H1 (cell line): ENCODE results near the gene SMIM17. TPM values are rescaled to one million over a fixed set of nuclear protein-coding genes. Genes with fewer than 3 reads are reported as not detected.

Source experiments
- CTCF ChIA-PET: fragments of 300-600 bp; sonication (Branson Sonifier 250); formaldehyde crosslinking; loops from one replicate; lab custom pipeline; 2021; ENCODE audit not compliant: partially characterized antibody; lab: Charles Lee
- POLR2A ChIA-PET: fragments of 300-600 bp; sonication (Branson Sonifier 250); formaldehyde crosslinking; loops from one replicate; lab custom pipeline; 2021; ENCODE audit warnings: inconsistent platforms; ENCODE audit not compliant: partially characterized antibody; lab: Charles Lee
- DNase-seq, 2 experiments: peaks; one replicate each; pipeline versions ENCODE4 v3.0.0 to v3.0.0-alpha.2; 2010 to 2022; ENCODE audit warnings: low spot score in 2 of 2, low read depth in 1 of 2, mixed read lengths in 1 of 2
- FAIRE-seq: peaks from 2 replicates; lab custom pipeline; 2011; peaks lifted over from hg19 to GRCh38; lab: Jason Lieb, UNC
- H2AFZ ChIP-seq: 2 replicates; pipeline ENCODE4 v1.8.1; 2012; ENCODE audit warnings: low read length, inconsistent platforms
- H2AK5ac ChIP-seq: 2 replicates; pipeline ENCODE4 v1.6.1; 2013; ENCODE audit warnings: low read depth, low read length
- H2BK120ac ChIP-seq: replicated peaks from 2 replicates; pipeline ENCODE3; 2013; ENCODE audit warnings: low read depth, low read length, inconsistent platforms
- H2BK12ac ChIP-seq: 2 replicates; pipeline ENCODE4 v1.6.1; 2013; ENCODE audit warnings: low read depth, low read length
- H2BK15ac ChIP-seq: 2 replicates; pipeline ENCODE4 v1.6.1; 2013; ENCODE audit warnings: low read length
- H2BK20ac ChIP-seq: 2 replicates; pipeline ENCODE4 v1.6.1; 2013; ENCODE audit warnings: low read length
- H2BK5ac ChIP-seq: 2 replicates; pipeline ENCODE4 v1.6.1; 2013; ENCODE audit warnings: low read depth, low read length
- H3K14ac ChIP-seq: 2 replicates; pipeline ENCODE4 v1.6.1; 2013; ENCODE audit warnings: inconsistent platforms; ENCODE audit not compliant: insufficient read length
- H3K18ac ChIP-seq: 2 replicates; pipeline ENCODE4 v1.6.1; 2013; ENCODE audit warnings: low read length; ENCODE audit errors: extremely low read depth
- H3K23ac ChIP-seq: 2 replicates; pipeline ENCODE4 v1.6.1; 2013; ENCODE audit warnings: inconsistent platforms; ENCODE audit not compliant: insufficient read length
- H3K23me2 ChIP-seq: 2 replicates; pipeline ENCODE4 v1.6.1; 2013; ENCODE audit warnings: low read depth, low read length
- H3K27ac ChIP-seq: 2 replicates; pipeline ENCODE4 v1.6.1; 2011; ENCODE audit warnings: low read depth, low read length, inconsistent platforms
- H3K27me3 ChIP-seq, 4 experiments: replicated peaks in 1 of 4; 1 replicate in 1 of 4; 2 replicates in 3 of 4; pipeline versions ENCODE4 v1.6.1 to v1.8.1; 2011 to 2013; ENCODE audit warnings: low read length in 3 of 4, mild to moderate bottlenecking in 3 of 4, inconsistent platforms in 2 of 4, mixed read lengths in 2 of 4, moderate library complexity in 1 of 4; ENCODE audit not compliant: control insufficient read depth in 3 of 4, insufficient read depth in 3 of 4; ENCODE audit errors: extremely low read depth in 1 of 4
- H3K36me3 ChIP-seq, 4 experiments: 2 replicates each; pipeline versions ENCODE4 v1.6.1 to v1.8.1; 2011 to 2013; ENCODE audit warnings: mild to moderate bottlenecking in 4 of 4, low read length in 3 of 4, moderate library complexity in 2 of 4, control low read depth in 1 of 4, inconsistent platforms in 1 of 4; ENCODE audit not compliant: insufficient read depth in 4 of 4, control insufficient read depth in 2 of 4
- H3K4ac ChIP-seq: replicated peaks from 2 replicates; pipeline ENCODE3; 2013; ENCODE audit warnings: low read length, low read depth, mixed read lengths, inconsistent platforms; ENCODE audit not compliant: insufficient read length
- H3K4me1 ChIP-seq, 4 experiments: replicated peaks in 1 of 4; 1 replicate in 1 of 4; 2 replicates in 3 of 4; pipeline versions ENCODE4 v1.6.1 to v1.8.1; 2011 to 2013; ENCODE audit warnings: low read length in 3 of 4, inconsistent platforms in 2 of 4, mixed read lengths in 1 of 4; ENCODE audit not compliant: insufficient read depth in 4 of 4, control insufficient read depth in 3 of 4
- H3K4me2 ChIP-seq, 2 experiments: 2 replicates each; pipeline versions ENCODE4 v1.6.1 to v1.8.1; 2011 to 2013; ENCODE audit warnings: low read depth in 2 of 2, low read length in 2 of 2, control low read depth in 1 of 2, inconsistent platforms in 1 of 2, mild to moderate bottlenecking in 1 of 2; ENCODE audit not compliant: insufficient read depth in 1 of 2
- H3K4me3 ChIP-seq, 4 experiments: fragments of 200-600, 300-600 bp in 1 of 4; sonication (generic), shearing (Covaris generic), sonication (Bioruptor Twin) in 1 of 4; 2 replicates each; pipeline versions ENCODE4 v1.5.1 to v1.8.1; 2011 to 2016; ENCODE audit warnings: low read length in 4 of 4, low read depth in 3 of 4, control low read depth in 2 of 4, inconsistent platforms in 2 of 4, mild to moderate bottlenecking in 2 of 4, mixed read lengths in 1 of 4, moderate library complexity in 1 of 4; ENCODE audit not compliant: insufficient read depth in 2 of 4; ENCODE audit errors: extremely low read depth in 1 of 4
- H3K56ac ChIP-seq: replicated peaks from 2 replicates; pipeline ENCODE3; 2013; ENCODE audit warnings: low read depth, mild to moderate bottlenecking, mixed read lengths, low read length, inconsistent platforms; ENCODE audit not compliant: insufficient read length
- H3K79me1 ChIP-seq: 2 replicates; pipeline ENCODE4 v1.6.1; 2013; ENCODE audit warnings: low read depth, low read length, control low read depth
- H3K79me2 ChIP-seq, 2 experiments: 2 replicates each; pipeline versions ENCODE4 v1.6.1 to v1.8.1; 2012 to 2013; ENCODE audit warnings: low read length in 2 of 2, mild to moderate bottlenecking in 2 of 2, inconsistent platforms in 1 of 2; ENCODE audit not compliant: insufficient read depth in 2 of 2, control insufficient read depth in 1 of 2
- H3K9ac ChIP-seq, 4 experiments: replicated peaks in 1 of 4; 1 replicate in 1 of 4; 2 replicates in 3 of 4; pipeline versions ENCODE4 v1.6.1 to v1.8.1; 2011 to 2013; ENCODE audit warnings: low read depth in 3 of 4, low read length in 3 of 4, control low read depth in 2 of 4, mild to moderate bottlenecking in 2 of 4, moderate library complexity in 2 of 4, inconsistent platforms in 1 of 4; ENCODE audit errors: extremely low read depth in 1 of 4
- H3K9me3 ChIP-seq, 2 experiments: 2 replicates each; pipeline versions ENCODE4 v1.6.1 to v1.8.1; 2012 to 2013; ENCODE audit warnings: mild to moderate bottlenecking in 2 of 2, moderate library complexity in 2 of 2, control low read depth in 1 of 2, inconsistent platforms in 1 of 2, low read depth in 1 of 2, low read length in 1 of 2, mixed read lengths in 1 of 2; ENCODE audit not compliant: insufficient read depth in 2 of 2
- H4K20me1 ChIP-seq, 2 experiments: replicated peaks in 1 of 2; 2 replicates each; pipeline versions ENCODE3 to v1.8.1; 2011 to 2013; ENCODE audit warnings: inconsistent platforms in 2 of 2, low read length in 2 of 2, mild to moderate bottlenecking in 1 of 2; ENCODE audit not compliant: insufficient read depth in 2 of 2, control insufficient read depth in 1 of 2
- H4K5ac ChIP-seq: 2 replicates; pipeline ENCODE4 v1.6.1; 2013; ENCODE audit warnings: low read length, low read depth, mixed read lengths, inconsistent platforms; ENCODE audit not compliant: insufficient read length
- H4K8ac ChIP-seq: 2 replicates; pipeline ENCODE4 v1.8.0; 2013; ENCODE audit warnings: mild to moderate bottlenecking, moderate library complexity, low read length, inconsistent platforms; ENCODE audit not compliant: insufficient read depth; ENCODE audit errors: extremely low read depth
- H4K91ac ChIP-seq: replicated peaks from 2 replicates; pipeline ENCODE3; 2013; ENCODE audit warnings: low read length, mixed read lengths, inconsistent platforms; ENCODE audit not compliant: insufficient read length
- ATF2 ChIP-seq: IDR thresholded peaks from 2 replicates; pipeline ENCODE4 v1.6.1; 2012; ENCODE audit warnings: low read length, inconsistent platforms
- FOSL1 ChIP-seq: IDR thresholded peaks from 2 replicates; pipeline ENCODE4 v1.6.1; 2011; ENCODE audit warnings: mild to moderate bottlenecking, low read depth, low read length, moderate library complexity; ENCODE audit not compliant: insufficient read depth
- KDM4A ChIP-seq: IDR thresholded peaks from one replicate; pipeline ENCODE4 v1.7.1; 2012; ENCODE audit warnings: low read depth, mild to moderate bottlenecking, moderate library complexity, low read length, inconsistent platforms; ENCODE audit not compliant: severe bottlenecking
- MAFK ChIP-seq: IDR thresholded peaks from 2 replicates; pipeline ENCODE4 v1.6.1; 2012; ENCODE audit warnings: low read depth, mild to moderate bottlenecking, improper control_type of control experiment, low read length
- RBBP5 ChIP-seq: IDR thresholded peaks from 2 replicates; pipeline ENCODE4 v1.7.1; 2012; ENCODE audit warnings: low read depth, mild to moderate bottlenecking, inconsistent platforms, low read length, moderate library complexity, borderline replicate concordance
- SUZ12 ChIP-seq: fragments of 200-600 bp; sonication (generic); IDR thresholded peaks from 2 replicates; pipeline ENCODE4 v1.6.1; 2012; ENCODE audit warnings: mild to moderate bottlenecking, inconsistent platforms, low read length, moderate library complexity, mixed read lengths
- TCF12 ChIP-seq: IDR thresholded peaks from 2 replicates; pipeline ENCODE4 v1.6.1; 2011; ENCODE audit warnings: low read depth, mild to moderate bottlenecking, low read length
- WGBS, 2 experiments: shearing (Covaris generic) in 1 of 2; methylation state at CpG; one replicate each; pipeline versions ENCODE4 v1.1.6 to v1.1.7; 2013 to 2015; ENCODE audit warnings: low lambda C conversion rate in 2 of 2, mixed read lengths in 2 of 2, inconsistent platforms in 1 of 2, low coverage in 1 of 2, missing lambda C conversion rate in 1 of 2; ENCODE audit not compliant: insufficient replicate concordance in 2 of 2, insufficient coverage in 1 of 2, insufficient read length in 1 of 2; ENCODE audit errors: extremely low coverage in 1 of 2, missing lambda C conversion rate in 1 of 2; 5-methylcytosine and 5-hydroxymethylcytosine counted together
- polyA plus RNA-seq, 7 experiments: library from polyadenylated mRNA; depleted of rRNA in 3 of 7; stranded (reverse) in 5 of 7; unstranded in 2 of 7; fragments of >200 nt in 5 of 7; fragments of 200-250 nt in 2 of 7; gene quantifications; 1 replicate in 5 of 7; 2 replicates in 1 of 7; 4 replicates in 1 of 7; pipeline versions ENCODE4 v1.2.1 to v1.2.3, GENCODE V29; 2011 to 2013; ENCODE audit warnings: missing spikeins in 2 of 7, mixed read lengths in 2 of 7
- total RNA-seq: library from RNA; stranded (reverse); fragmentation: NEBNext Ultra II Directional; extraction: Animal tissue kit (Norgen Biotek cat#: 25700); gene quantifications from 2 replicates; pipeline ENCODE4 v1.2.1, GENCODE V29; 2021

SMIM17 gene
- total and polyA plus RNA-seq, 2 of the 8 experiments (the other 6 are each of a cell fraction or from before 2014, with no cell fraction given), result 0.06 TPM; not detected in 1

GRCh38 chr19:56633021-56633420 is 9.9 kb upstream of the SMIM17 start:
- H2BK15ac ChIP-seq, result no peak overlapping the region
- no peak for FAIRE-seq
- no peak overlapping the region for H3K56ac ChIP-seq
- H4K20me1 ChIP-seq, result no peaks in the 10 kb centered on the region
- CTCF ChIA-PET, result interaction anchor here (0.6 kb wide), 1 partner anchor 333 kb away, joined by 3 read pairs; no protein-coding TSS in a partner anchor
- TF ChIP-seq ATF2 (no peak), RBBP5 (no peak), SUZ12 (no peak), FOSL1 (no peak), KDM4A (no peak), MAFK (no peak), TCF12 (no peak)
- TF ChIP-seq, all 59 proteins: peak for 0
- Histone ChIP-seq H3K4me2 (no peak overlapping the region), H3K9me3 (peaks cover 62 to 69% of the 10 kb centered on the region in 2 experiments), H4K8ac (no peak overlapping the region), H3K79me2 (no peaks in the 10 kb centered on the region), H4K91ac (no peak overlapping the region), H3K23me2 (no peaks in the 10 kb centered on the region), H3K4ac (no peak overlapping the region), H3K79me1 (no peaks in the 10 kb centered on the region), H3K14ac (no peak overlapping the region), H4K5ac (no peak overlapping the region), H2BK120ac (no peak overlapping the region), H2AK5ac (no peak overlapping the region), H2BK20ac (no peak overlapping the region), H3K18ac (no peak overlapping the region), H3K4me1 (no peaks in the 10 kb centered on the region), H3K27me3 (no peaks in the 10 kb centered on the region), H2BK5ac (no peak overlapping the region), H3K27ac (no peak overlapping the region), H3K36me3 (no peaks in the 10 kb centered on the region), H2BK12ac (no peak overlapping the region), H2AFZ (no peak overlapping the region), H3K23ac (no peak overlapping the region), H3K4me3 (no peak overlapping the region), H3K9ac (no peak overlapping the region)
- POLR2A ChIA-PET, result no interaction called here
- WGBS, 2 experiments, result 33% methylated on average over 1 of the region's 1 CpG; no CpG with 5 or more reads in 1 of the 2 experiments
- DNase-seq, result no peak
